Muscle of arm (tissue), 12 donors: ENCODE results near the gene CPNE5. TPM values are rescaled to one million over a fixed set of nuclear protein-coding genes. Genes with fewer than 3 reads are reported as not detected.

ENCODE experiments used
- DNase-seq: peaks from one replicate; pipeline ENCODE4 v3.0.0-alpha.2; 2013
- polyA plus RNA-seq, 12 donors: library from polyadenylated mRNA; unstranded; fragments of 120-200 nt; gene quantifications; one replicate each; pipeline ENCODE4 v1.2.1, GENCODE V29; 2013; ENCODE audit not compliant: insufficient read length in 12 of 12

The CPNE5 gene
- polyA plus RNA-seq, 12 donors, result 5.7 to 30.5 (median 11.1) TPM; not detected in 1

GRCh38 chr6:36793913-36794712, 45.1 kb downstream of the CPNE5 start:
- peak; percentile 38 for DNase-seq

GRCh38 chr6:36793296-36793912, 45.8 kb downstream of the CPNE5 start:
- DNase-seq, result no peak

GRCh38 chr6:36791521-36792135, 47.6 kb downstream of the CPNE5 start:
- no peak for DNase-seq

- DNase-seq, result no peak
These were observed 48.2 kb downstream of the CPNE5 start for GRCh38 chr6:36791085-36791484.

- no peak for DNase-seq
These were observed 50.5 kb downstream of the CPNE5 start for GRCh38 chr6:36788768-36789167.

GRCh38 chr6:36788186-36788585, 51.1 kb downstream of the CPNE5 start:
- DNase-seq, result no peak

GRCh38 chr6:36787210-36787609, 52.0 kb downstream of the CPNE5 start:
- no peak for DNase-seq

GRCh38 chr6:36786055-36786675, 53.1 kb downstream of the CPNE5 start:
- DNase-seq, result no peak

- DNase-seq, result no peak
These were observed 54.9 kb downstream of the CPNE5 start for GRCh38 chr6:36784376-36784636.

- DNase-seq, result no peak
These were observed 55.5 kb downstream of the CPNE5 start for GRCh38 chr6:36783603-36784375.

- DNase-seq, result no peak
These were observed 57.6 kb downstream of the CPNE5 start for GRCh38 chr6:36781669-36782068.

- DNase-seq, result no peak
These were observed 58.6 kb downstream of the CPNE5 start for GRCh38 chr6:36780442-36781177.

- DNase-seq, result no peak
These were observed 60.0 kb downstream of the CPNE5 start for GRCh38 chr6:36779227-36779626.

- peak; percentile 35 for DNase-seq
These were observed 61.4 kb downstream of the CPNE5 start for GRCh38 chr6:36777801-36778200.

- DNase-seq, result no peak
These were observed 63.1 kb downstream of the CPNE5 start for GRCh38 chr6:36776167-36776566.

- no peak for DNase-seq
These were observed 64.9 kb downstream of the CPNE5 start for GRCh38 chr6:36774331-36774730.

GRCh38 chr6:36772397-36772796, 66.8 kb downstream of the CPNE5 start:
- no peak for DNase-seq

GRCh38 chr6:36771145-36771544, 68.1 kb downstream of the CPNE5 start:
- DNase-seq, result no peak

GRCh38 chr6:36769676-36770499, 69.4 kb downstream of the CPNE5 start:
- no peak for DNase-seq

- no peak for DNase-seq
These were observed 70.0 kb downstream of the CPNE5 start for GRCh38 chr6:36769183-36769675.
